Epithelial cell of esophagus (primary cell): ENCODE data around the gene SQSTM1.

Source experiments
- DNase-seq: peaks from one replicate; pipeline ENCODE4 v3.0.0; 2010; ENCODE audit warnings: low read depth
- H3K4me3 ChIP-seq: 2 replicates; pipeline ENCODE4 v1.5.1; 2011; ENCODE audit warnings: mild to moderate bottlenecking, low read length, control low read depth
- CTCF ChIP-seq: IDR thresholded peaks from 2 replicates; pipeline ENCODE4 v1.5.1; 2011; ENCODE audit warnings: low read depth, mild to moderate bottlenecking, low read length, control low read depth, inconsistent platforms; ENCODE audit not compliant: insufficient read depth; ENCODE audit errors: missing control alignments

SQSTM1 gene

GRCh38 chr5:179860301-179860700 lies 39.6 kb downstream of the SQSTM1 start:
- H3K4me3 ChIP-seq = no peak overlapping the region
- no peak for DNase-seq
- TF ChIP-seq CTCF = no peak

GRCh38 chr5:179862296-179862695 lies 41.6 kb downstream of the SQSTM1 start:
- no peak for DNase-seq
- TF ChIP-seq CTCF = no peak
- no peak overlapping the region for H3K4me3 ChIP-seq

GRCh38 chr5:179862891-179863290 lies 42.2 kb downstream of the SQSTM1 start:
- TF ChIP-seq CTCF = no peak
- H3K4me3 ChIP-seq = no peak overlapping the region
- no peak for DNase-seq

- TF ChIP-seq CTCF = no peak
- no peak for DNase-seq
- no peak overlapping the region for H3K4me3 ChIP-seq
Observed at GRCh38 chr5:179863449-179864085, 42.9 kb downstream of the SQSTM1 start.

- no peak for DNase-seq
- no peak for TF ChIP-seq CTCF
Observed at GRCh38 chr5:179864686-179865085, 44.0 kb downstream of the SQSTM1 start.

GRCh38 chr5:179865491-179866240 lies 45.0 kb downstream of the SQSTM1 start:
- peak; percentile 50 for DNase-seq
- no peak overlapping the region for H3K4me3 ChIP-seq
- TF ChIP-seq CTCF = no peak

More at GRCh38 chr5:179864686-179865085, 44.0 kb downstream of the SQSTM1 start:
- no peak overlapping the region for H3K4me3 ChIP-seq
